KMS-11 (cell line): ENCODE results near the gene UACA.
"Not testable (repeated sequence)": the region's sequence is repeated elsewhere in the genome, so short reads cannot be mapped to it uniquely, and the experiment has no call there.

Experiments used
- H2AFZ ChIP-seq: fragments of 200-600 bp; sonication (generic); 2 replicates; pipeline ENCODE4 v1.6.1; 2016; ENCODE audit warnings: antibody characterized with exemption, mixed run types, low read depth
- H3K27ac ChIP-seq: fragments of 200-600 bp; sonication (generic); 2 replicates; pipeline ENCODE4 v1.6.1; 2016; ENCODE audit warnings: mild to moderate bottlenecking, mixed run types
- H3K27me3 ChIP-seq: fragments of 200-600 bp; sonication (generic); 2 replicates; pipeline ENCODE4 v1.6.1; 2017; ENCODE audit warnings: mild to moderate bottlenecking, low read depth, mixed run types, moderate library complexity; ENCODE audit not compliant: insufficient read depth
- H3K36me3 ChIP-seq: fragments of 200-600 bp; sonication (generic); 2 replicates; pipeline ENCODE4 v1.6.1; 2017; ENCODE audit warnings: mild to moderate bottlenecking, mixed run types; ENCODE audit not compliant: insufficient read depth
- H3K4me1 ChIP-seq: fragments of 200-600 bp; sonication (generic); 2 replicates; pipeline ENCODE4 v1.6.1; 2016; ENCODE audit warnings: mild to moderate bottlenecking, low read depth, mixed run types; ENCODE audit not compliant: poor library complexity, severe bottlenecking
- H3K4me2 ChIP-seq: fragments of 200-600 bp; sonication (generic); 2 replicates; pipeline ENCODE4 v1.7.0; 2016; ENCODE audit warnings: mild to moderate bottlenecking, mixed run types
- H3K4me3 ChIP-seq: fragments of 200-600 bp; sonication (generic); IDR thresholded peaks from 2 replicates; pipeline ENCODE4 v1.6.1; 2017; ENCODE audit warnings: low read depth, low read length, mixed read lengths; ENCODE audit not compliant: insufficient read depth
- H3K79me2 ChIP-seq: fragments of 200-600 bp; sonication (generic); 2 replicates; pipeline ENCODE4 v1.6.1; 2016; ENCODE audit warnings: low read depth, mixed run types; ENCODE audit not compliant: insufficient read depth
- H3K9ac ChIP-seq: fragments of 200-600 bp; sonication (generic); 2 replicates; pipeline ENCODE4 v1.6.1; 2016; ENCODE audit warnings: mild to moderate bottlenecking, mixed run types
- H4K20me1 ChIP-seq: fragments of 200-600 bp; sonication (generic); 2 replicates; pipeline ENCODE4 v1.6.1; 2016; ENCODE audit warnings: mild to moderate bottlenecking, mixed run types; ENCODE audit not compliant: insufficient read depth
- CTCF ChIP-seq: fragments of 200-600 bp; sonication (generic); conservative IDR thresholded peaks from 2 replicates; pipeline ENCODE4 v1.6.1; 2017; ENCODE audit warnings: low read depth, mild to moderate bottlenecking, antibody characterized with exemption, low read length, moderate library complexity, mixed read lengths

UACA gene

GRCh38 chr15:70748281-70748747 is 15.0 kb downstream of the UACA start:
- Histone ChIP-seq H3K79me2 (no peaks in the 10 kb centered on the region), H2AFZ (no peak overlapping the region), H3K4me2 (no peak overlapping the region), H4K20me1 (no peaks in the 10 kb centered on the region), H3K4me1 (peaks cover 5% of the 10 kb centered on the region), H3K27me3 (no peaks in the 10 kb centered on the region), H3K27ac (no peak overlapping the region), H3K9ac (no peak overlapping the region), H3K4me3 (no peak overlapping the region), H3K36me3 (no peaks in the 10 kb centered on the region)
- TF ChIP-seq CTCF, result no peak

DNA sequence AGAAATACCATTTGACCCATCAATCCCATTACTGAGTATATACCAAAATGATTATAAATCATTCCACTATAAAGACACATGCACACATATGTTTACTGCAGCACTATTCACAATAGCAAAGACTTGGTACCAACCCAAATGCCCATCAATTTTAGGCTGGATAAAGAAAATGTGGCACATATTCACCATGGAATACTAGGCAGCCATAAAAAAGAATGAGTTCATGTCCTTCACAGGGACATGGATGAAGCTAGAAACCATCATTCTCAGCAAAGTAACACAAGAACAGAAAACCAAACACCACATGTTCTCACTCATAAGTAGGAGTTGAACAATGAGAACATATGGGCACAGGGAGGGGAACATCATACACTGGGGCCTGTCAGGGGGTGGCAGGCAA is 16.8 kb downstream of the UACA start:
- H3K9ac ChIP-seq, H3K27ac ChIP-seq, H3K4me3 ChIP-seq, H3K27me3 ChIP-seq, H3K4me2 ChIP-seq, H3K36me3 ChIP-seq, H3K79me2 ChIP-seq, H4K20me1 ChIP-seq, H2AFZ ChIP-seq: not testable (repeated sequence)
- H3K4me1 ChIP-seq, result peaks cover 15% of the 10 kb centered on the region

DNA sequence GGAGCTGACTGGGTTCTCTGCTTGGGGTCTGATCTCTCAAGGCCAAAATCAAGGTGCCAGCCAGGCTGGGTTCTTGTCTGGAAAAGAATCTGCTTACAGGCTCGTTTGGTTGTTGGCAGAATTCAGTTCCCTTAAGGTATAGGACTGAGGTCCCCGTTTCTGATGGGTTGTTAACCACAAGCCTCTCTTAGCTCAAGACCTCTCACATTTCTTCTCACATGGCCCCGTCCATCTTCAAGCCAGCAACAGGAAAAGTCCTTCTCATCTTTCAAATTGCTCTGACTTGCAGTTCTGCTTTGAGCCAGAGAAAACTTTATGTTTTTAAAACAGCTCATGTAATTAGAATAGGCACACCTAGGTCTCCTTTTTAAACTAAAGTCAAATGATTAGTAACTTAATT is 20.4 kb downstream of the UACA start:
- Histone ChIP-seq H3K4me1 (peaks cover 15% of the 10 kb centered on the region), H3K9ac (no peak overlapping the region), H3K27ac (no peak overlapping the region), H3K36me3 (no peaks in the 10 kb centered on the region), H3K79me2 (no peaks in the 10 kb centered on the region), H4K20me1 (no peaks in the 10 kb centered on the region), H3K4me3 (no peak overlapping the region), H3K27me3 (no peaks in the 10 kb centered on the region), H2AFZ (no peak overlapping the region), H3K4me2 (0 out of 2 replicates have a peak overlapping the region, but pooled peaks have one; percentile 1)
- no peak for TF ChIP-seq CTCF

GRCh38 chr15:70741677-70742293 is 21.6 kb downstream of the UACA start:
- no peak for TF ChIP-seq CTCF
- no peak overlapping the region for H3K27ac ChIP-seq
- H3K4me2 ChIP-seq, result no peak overlapping the region
- H3K27me3 ChIP-seq, result no peaks in the 10 kb centered on the region
- no peaks in the 10 kb centered on the region for H3K79me2 ChIP-seq
- no peak overlapping the region for H2AFZ ChIP-seq
- H3K36me3 ChIP-seq, result no peaks in the 10 kb centered on the region
- H3K9ac ChIP-seq, result no peak overlapping the region
- peaks cover 15% of the 10 kb centered on the region for H3K4me1 ChIP-seq
- H3K4me3 ChIP-seq, result no peak overlapping the region
- no peaks in the 10 kb centered on the region for H4K20me1 ChIP-seq

GRCh38 chr15:70741107-70741531 is 22.2 kb downstream of the UACA start:
- no peak overlapping the region for H2AFZ ChIP-seq
- TF ChIP-seq CTCF, result no peak
- H3K4me1 ChIP-seq, result peaks cover 15% of the 10 kb centered on the region
- H3K27ac ChIP-seq, result no peak overlapping the region
- H3K4me3 ChIP-seq, result no peak overlapping the region
- no peaks in the 10 kb centered on the region for H4K20me1 ChIP-seq
- no peaks in the 10 kb centered on the region for H3K27me3 ChIP-seq
- no peaks in the 10 kb centered on the region for H3K79me2 ChIP-seq
- H3K4me2 ChIP-seq, result no peak overlapping the region
- H3K36me3 ChIP-seq, result no peaks in the 10 kb centered on the region
- H3K9ac ChIP-seq, result no peak overlapping the region

GRCh38 chr15:70735040-70735439 is 28.3 kb downstream of the UACA start:
- H3K27ac ChIP-seq, H3K9ac ChIP-seq, H3K4me1 ChIP-seq, H3K4me3 ChIP-seq, H3K27me3 ChIP-seq, H3K79me2 ChIP-seq, H3K36me3 ChIP-seq, H4K20me1 ChIP-seq, H3K4me2 ChIP-seq, H2AFZ ChIP-seq: not testable (repeated sequence)
